GM19099 (cell line): ENCODE data around the gene TAF8.

ENCODE experiments used
- POLR2A ChIP-seq: IDR thresholded peaks from 3 replicates; pipeline ENCODE4 v1.6.1; 2011; ENCODE audit warnings: low read depth; ENCODE audit not compliant: insufficient read length; ENCODE audit errors: extremely low read depth

Gene TAF8, protein sequence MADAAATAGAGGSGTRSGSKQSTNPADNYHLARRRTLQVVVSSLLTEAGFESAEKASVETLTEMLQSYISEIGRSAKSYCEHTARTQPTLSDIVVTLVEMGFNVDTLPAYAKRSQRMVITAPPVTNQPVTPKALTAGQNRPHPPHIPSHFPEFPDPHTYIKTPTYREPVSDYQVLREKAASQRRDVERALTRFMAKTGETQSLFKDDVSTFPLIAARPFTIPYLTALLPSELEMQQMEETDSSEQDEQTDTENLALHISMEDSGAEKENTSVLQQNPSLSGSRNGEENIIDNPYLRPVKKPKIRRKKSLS

DNA sequence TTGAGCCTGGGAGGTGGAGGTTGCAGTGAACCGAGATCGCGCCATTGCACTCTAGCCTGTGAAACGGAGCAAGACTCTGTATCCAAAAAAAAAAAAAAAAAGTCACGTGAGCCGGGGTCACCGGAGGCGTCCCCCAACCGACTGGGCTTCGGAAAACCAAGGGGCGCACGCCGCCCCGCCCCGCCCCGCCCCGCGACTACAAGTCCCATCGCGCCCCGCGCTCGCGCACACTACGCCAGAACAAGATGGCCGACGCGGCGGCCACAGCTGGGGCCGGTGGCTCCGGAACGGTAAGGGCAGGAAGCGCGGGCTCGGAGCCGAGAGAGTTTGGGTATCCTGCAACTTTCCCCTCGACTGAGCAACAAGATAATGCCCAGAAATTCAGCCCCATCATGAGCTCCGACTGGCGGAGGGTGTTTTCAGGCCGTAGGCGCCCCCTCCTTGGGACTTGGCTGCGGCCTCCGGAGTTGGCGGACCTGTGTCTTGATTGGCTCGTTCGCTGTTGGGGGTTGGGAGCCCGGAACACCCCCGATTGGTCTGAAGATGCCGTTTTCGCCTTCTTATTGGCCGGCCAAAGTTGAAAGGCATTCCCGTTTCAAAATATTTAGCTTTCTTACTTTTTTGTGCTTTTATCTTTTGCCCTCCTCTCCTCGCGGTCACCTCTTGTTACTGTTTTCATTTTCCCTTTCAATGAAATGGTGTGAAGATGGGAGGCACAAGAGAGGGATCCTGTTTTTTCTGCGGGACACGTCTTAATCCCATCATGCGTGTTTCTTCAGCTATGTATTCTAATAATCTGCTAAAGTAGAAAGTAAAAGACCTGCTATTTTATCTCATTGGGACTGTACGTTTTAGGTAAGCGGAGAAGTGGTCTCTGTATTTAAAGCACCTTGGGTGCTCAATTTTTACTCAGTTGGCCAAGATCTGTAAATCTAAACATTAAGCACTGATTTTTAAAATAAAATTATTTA is at the start of gene TAF8:
TSS of gene TAF8 (plus strand) at position 228 of the 971 bp plus-strand sequence. CDS start at position 246, 18 bp downstream.
- peak; percentile 99 for TF ChIP-seq POLR2A

DNA sequence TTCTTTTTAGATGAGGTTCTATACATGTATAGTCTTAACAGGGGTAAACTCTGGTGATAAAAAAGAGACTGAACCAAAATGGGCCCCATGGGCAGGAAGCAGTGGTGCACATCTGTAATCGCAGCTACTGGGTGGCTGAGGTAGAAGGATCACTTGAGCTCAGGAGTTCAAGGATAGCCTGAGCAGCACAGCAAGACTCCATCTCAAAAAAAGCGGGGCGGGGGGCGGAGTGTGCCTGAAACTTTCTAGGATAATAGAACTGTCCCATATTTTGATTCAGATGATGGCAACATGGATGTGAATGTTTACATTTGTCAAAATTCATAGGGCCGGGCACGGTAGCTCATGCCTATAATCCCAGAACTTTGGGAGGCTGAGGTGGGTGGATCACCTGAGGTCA is 48.8 kb upstream of the TAF8 start:
- TF ChIP-seq POLR2A: no peak

DNA sequence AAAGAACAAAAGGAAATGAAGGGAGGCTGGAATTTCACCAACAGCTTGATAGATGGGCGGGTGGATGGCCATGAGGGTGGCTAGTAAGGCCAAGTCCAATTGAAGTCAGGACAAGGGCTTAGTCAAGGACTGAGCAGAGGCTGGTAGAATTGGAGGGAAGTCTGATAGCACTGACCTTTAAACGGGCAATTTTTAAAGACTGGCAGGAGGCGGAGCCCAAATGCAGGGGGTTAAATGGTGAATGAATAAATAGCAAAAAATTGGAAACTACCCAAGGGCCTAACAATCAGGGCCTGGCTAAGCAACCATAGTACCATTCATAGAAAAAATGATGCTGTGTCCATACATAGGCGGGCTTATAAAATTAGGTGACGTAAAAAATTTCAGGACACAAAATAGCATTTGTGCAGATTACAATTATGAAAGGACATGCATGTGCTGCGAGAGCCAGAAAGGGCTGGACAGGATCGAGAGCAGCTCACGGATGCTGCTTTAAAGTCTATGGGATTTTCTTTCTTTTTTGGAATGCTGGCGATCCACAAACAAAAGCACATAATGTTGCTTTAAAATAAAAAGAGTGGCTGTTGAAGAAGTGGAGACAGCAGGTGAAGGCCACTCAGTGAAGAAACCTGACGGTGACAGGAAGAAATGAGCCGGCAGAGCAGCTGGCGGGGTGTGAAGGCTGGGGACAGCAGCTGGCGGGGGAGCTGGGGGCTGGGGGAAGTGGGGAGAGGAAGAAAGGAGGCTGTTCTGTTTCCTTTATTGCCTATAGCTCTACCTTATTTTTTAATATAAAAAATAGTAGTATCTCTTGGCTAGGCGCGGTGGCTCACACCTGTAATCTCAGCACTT is 42.8 kb upstream of the TAF8 start:
- TF ChIP-seq POLR2A: no peak

DNA sequence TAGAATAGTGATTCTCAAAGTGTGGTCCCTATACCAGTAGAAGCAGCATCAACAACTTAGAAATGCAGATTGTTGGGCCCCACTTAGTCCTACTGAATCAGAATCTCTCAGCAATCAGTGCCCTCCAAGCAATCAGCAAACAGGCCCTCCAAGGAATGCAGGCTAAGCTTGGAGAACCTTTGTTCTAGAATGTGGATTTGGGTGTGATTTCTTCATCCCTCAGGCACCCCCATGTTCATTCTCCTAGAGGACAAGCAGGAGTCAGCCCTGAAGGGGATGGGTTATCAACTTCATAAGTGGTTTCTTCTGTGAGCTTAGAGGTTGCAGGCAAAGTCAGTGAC is 40.5 kb upstream of the TAF8 start:
- TF ChIP-seq POLR2A: no peak

DNA sequence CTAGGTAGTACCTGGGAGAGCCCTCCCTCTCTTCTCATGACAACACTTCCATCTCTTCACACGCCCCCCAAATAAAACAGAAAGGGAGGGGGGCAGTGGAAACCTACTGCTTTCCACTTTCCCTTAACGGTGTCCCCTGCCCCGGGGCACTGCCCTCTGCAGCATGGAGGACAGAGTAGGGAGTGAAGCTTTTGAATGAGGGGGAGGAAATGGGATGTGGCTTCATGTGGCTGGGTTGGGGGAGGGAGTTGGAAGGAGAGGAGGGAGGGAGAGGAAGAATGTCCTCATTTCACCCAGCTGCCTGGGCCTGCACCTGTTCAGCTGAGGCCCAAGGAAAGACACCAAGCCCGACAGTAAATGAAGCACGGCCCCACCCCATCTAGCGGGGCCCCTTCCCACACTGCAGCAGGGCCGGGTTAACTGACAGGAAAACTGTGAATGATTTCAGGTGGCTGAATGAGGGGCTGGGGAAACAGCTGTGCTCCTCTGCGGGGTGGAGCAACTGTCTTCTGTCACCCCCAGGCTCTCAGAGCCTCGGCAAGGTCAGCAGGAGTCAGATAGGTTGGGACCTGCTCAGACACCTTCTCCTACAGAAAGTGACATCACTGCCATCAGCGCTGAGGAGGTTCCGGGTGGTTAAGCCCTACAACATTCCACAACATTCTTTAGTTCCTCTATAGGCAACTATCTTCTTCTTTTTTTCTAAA is 40.0 kb upstream of the TAF8 start:
- TF ChIP-seq POLR2A: peak; percentile 41

DNA sequence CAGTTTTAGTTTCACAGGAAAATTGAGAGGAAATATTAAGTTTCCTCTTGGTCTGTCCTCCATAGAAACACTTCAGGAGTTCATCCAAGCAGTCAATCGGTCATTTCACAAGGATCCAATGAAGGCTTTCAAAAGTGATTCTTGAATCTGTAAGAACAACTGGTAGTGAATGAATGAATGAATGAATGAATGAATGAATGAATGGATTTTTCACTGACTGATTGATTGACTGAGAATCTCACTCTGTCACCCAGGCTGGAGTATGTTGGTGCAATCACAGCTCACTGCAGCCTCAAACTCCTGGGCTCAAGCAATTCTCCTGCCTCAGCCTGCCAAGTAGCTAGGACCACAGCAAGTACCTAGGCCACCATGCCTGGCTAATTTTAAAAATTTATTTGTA is 39.4 kb upstream of the TAF8 start:
- TF ChIP-seq POLR2A: no peak

DNA sequence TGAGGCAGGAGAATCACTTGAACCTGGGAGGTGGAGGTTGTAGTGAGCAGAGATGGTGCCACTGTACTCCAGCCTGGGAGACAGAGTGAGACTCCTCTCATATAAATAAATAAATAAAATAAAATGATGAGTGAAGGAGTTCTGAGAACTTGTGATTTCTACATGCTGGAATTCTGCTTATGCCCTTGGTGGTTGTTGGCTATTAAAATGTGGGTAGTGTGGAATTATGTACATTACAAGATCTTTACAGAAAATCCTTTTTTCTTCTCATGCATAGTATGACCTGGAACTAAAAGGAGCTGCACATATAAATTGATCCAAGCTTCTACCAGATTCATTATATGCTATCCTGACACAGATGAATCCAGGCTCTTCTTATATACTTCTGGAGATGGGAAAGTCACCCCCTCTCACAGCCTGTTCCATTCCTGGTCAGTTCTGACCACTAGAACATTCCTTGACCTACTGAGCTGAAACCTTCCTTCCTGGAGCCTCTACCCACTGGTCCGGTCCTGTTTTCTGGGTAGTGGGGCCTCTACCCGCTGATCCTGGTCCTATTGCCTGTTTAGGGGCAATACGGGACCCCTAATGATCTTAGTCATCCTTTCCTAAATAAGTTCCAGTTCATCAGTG is 37.7 kb upstream of the TAF8 start:
- no peak for TF ChIP-seq POLR2A

DNA sequence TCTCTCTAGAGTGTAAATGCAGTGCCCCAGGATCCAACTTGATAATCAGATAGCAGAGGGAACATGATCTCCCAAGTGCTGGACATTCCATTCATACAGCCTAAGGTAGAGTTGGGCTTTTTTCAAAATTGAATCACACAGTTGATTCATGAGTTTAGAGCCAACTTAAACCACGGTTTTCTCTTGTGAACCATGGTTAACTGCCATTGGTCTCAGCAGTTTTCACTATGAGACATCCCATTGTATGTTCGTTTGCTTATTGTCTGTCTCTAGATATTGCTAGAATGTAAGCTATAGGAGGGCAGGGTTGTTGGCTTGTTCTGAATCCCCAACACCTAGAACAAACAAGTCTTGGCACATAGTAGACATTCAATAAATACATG is 37.2 kb upstream of the TAF8 start:
- no peak for TF ChIP-seq POLR2A

DNA sequence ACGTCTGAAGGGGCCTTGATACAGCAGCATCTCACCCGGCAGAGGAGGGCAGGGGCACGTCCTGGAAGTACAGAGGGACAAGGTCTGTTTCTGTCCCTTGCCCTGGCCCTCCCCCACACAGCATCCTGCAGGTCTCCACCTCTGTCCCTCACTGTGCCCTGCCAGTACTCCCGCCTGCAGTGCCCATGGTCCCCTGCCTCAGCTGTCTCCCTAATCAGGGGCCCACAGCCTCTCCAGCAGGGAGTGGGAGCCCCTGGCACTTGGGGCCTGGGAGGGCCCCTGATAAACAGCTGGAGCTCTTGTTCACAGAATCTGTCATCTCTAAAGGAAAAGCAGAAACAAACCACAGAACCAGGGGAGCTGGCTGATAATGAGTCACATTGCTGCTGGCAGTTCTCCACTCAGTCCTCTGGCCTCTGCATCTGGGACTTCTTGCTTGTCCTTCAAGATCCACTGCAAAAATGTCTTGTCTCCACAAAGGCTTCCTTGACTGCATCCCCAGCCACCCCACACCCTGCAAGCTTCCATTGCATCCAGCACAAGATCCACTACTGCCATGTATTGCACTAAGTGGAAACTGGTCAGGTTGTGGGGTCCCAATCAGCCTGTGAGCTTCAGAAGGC is 33.2 kb upstream of the TAF8 start:
- TF ChIP-seq POLR2A: no peak

DNA sequence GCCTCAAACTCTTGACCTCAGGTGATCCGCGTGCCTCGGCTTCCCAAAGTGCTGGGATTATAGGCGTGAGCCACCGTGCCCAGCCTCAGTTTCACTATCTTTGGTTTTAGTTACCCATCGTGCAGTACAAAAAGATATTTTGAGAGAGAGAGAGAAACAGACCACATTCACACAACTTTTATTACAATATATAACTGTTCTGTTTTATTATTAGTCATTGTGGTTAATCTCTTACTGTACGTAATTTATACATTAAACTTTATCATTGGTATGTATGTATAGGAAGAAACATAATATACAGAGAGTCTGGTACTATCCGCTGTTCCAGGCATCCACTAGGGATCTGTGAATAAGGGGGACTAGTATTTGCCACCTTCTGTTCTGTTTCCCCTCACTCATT is 29.4 kb upstream of the TAF8 start:
- no peak for TF ChIP-seq POLR2A

DNA sequence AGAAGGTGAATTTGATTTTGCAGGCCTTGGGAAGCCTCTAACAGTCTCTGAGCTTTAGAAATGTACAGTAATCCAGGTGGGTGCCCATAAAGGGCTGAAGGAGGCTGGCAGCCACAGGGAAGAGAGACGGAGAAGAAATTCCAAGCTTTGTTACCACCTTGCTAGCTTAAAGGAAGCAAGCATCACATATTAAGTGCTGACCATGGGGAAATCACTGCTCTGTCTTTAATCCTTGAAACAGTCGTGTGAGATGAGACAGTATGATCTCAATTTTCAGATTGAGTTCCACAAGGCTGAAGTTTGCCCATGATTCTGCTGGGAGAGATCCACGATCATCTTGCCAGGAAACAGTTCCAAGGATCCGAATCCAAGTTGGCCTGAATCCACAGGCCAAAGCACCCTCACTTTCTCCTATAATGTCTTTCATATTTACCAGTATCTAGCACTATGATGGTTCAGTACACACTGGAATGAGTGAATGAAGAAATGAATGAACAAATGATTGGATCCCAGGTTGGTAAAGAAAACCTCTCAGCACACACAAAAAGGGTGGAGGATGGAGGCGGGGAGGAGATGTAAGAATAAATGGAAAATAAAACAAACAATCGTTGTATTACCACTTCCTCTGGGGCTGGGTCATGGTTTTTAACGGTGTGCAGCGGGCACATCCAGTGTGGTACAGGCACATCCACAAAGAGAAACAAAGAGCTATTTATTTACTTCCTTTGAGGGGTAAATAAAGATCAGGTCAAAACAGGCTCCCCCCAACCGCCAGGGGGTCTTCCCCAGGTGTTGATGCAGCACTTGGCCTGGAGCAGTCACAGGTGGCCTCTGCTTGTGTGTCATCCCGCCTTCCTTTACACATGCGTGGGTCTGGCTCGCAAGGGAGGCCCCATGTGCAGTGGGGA is 28.2 kb upstream of the TAF8 start:
- TF ChIP-seq POLR2A: peak; percentile 32

DNA sequence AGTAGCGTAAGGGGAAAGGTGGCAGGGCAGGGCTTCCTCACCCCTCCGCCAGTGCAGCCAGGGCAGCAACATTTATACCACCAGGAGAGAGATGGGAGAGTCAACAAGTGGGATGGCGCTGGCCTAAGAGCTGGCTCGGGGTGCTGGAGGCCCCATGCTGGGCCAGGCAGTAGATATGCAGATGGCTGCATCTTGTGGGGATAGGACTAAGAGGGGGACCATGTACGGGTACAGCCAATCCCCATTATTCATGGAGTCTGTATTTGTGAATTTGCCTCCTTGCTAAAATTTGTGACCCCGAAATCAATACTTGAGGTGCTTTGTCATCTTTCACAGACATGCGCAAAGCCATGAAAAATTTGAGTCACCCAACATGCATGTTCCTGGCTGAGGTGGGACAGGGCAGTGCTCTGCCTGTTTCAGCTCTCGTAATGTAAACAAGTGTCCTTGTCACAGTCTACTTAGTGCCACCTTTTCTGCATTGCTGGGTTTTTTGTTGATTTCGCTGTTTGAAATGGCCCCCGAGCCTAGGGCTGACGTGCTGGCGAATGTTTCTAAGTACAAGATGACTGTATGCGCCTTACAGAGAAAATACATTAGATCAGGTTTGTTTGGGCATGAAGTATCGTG is 27.5 kb upstream of the TAF8 start:
- TF ChIP-seq POLR2A: no peak
